OCI-LY1 (cell line): ENCODE data around the gene WDR70.

Experiments used
- H2AFZ ChIP-seq: fragments of 200-600 bp; sonication (generic), shearing (Covaris generic); 2 replicates; pipeline ENCODE4 v1.6.0; 2014; ENCODE audit warnings: antibody characterized with exemption, mild to moderate bottlenecking, low read length
- H3F3A ChIP-seq: fragments of 200-600 bp; sonication (generic), shearing (Covaris generic); 2 replicates; pipeline ENCODE4 v1.6.0; 2014; ENCODE audit warnings: mild to moderate bottlenecking, antibody characterized with exemption, low read length, moderate library complexity; ENCODE audit not compliant: insufficient read depth
- H3K27ac ChIP-seq: fragments of 200-600 bp; sonication (generic); 2 replicates; pipeline ENCODE4 v1.5.1; 2014; ENCODE audit warnings: low read length, mixed run types, mild to moderate bottlenecking, low read depth; ENCODE audit not compliant: poor library complexity, severe bottlenecking
- H3K27me3 ChIP-seq: fragments of 200-600 bp; sonication (generic); 2 replicates; pipeline ENCODE4 v1.6.0; 2014; ENCODE audit warnings: antibody characterized with exemption, mild to moderate bottlenecking, low read length, moderate library complexity; ENCODE audit not compliant: insufficient read depth
- H3K36me3 ChIP-seq: fragments of 200-600 bp; sonication (generic); 2 replicates; pipeline ENCODE4 v1.6.1; 2014; ENCODE audit warnings: mild to moderate bottlenecking, antibody characterized with exemption, low read length, moderate library complexity, mixed read lengths; ENCODE audit not compliant: insufficient read depth
- H3K4me1 ChIP-seq: fragments of 200-600 bp; sonication (generic); 2 replicates; pipeline ENCODE4 v1.5.1; 2014; ENCODE audit warnings: mild to moderate bottlenecking, low read length, moderate library complexity; ENCODE audit not compliant: insufficient read depth, severe bottlenecking
- H3K4me2 ChIP-seq: fragments of 200-600 bp; sonication (generic), shearing (Covaris generic); 2 replicates; pipeline ENCODE4 v1.6.1; 2014; ENCODE audit warnings: low read length
- H3K4me3 ChIP-seq: fragments of 200-600 bp; sonication (generic); 2 replicates; pipeline ENCODE4 v1.5.1; 2014; ENCODE audit warnings: low read length, low read depth, mild to moderate bottlenecking, mixed read lengths; ENCODE audit not compliant: poor library complexity, severe bottlenecking
- H3K79me2 ChIP-seq: fragments of 200-600 bp; shearing (Covaris generic); 2 replicates; pipeline ENCODE4 v1.6.1; 2016; ENCODE audit warnings: mixed run types, low read length, mixed read lengths; ENCODE audit not compliant: insufficient read depth
- H3K9ac ChIP-seq: fragments of 200-600 bp; sonication (generic), shearing (Covaris generic); 2 replicates; pipeline ENCODE4 v1.6.1; 2014; ENCODE audit warnings: mild to moderate bottlenecking, low read length, mixed read lengths
- H3K9me2 ChIP-seq: fragments of 200-600 bp; sonication (generic), shearing (Covaris generic); 2 replicates; pipeline ENCODE4 v1.6.1; 2014; ENCODE audit warnings: low read depth, mild to moderate bottlenecking, low read length, mixed read lengths
- H3K9me3 ChIP-seq: fragments of 200-600 bp; shearing (Covaris generic); 2 replicates; pipeline ENCODE4 v1.6.1; 2014; ENCODE audit warnings: low read length, mixed read lengths
- H4K20me1 ChIP-seq: fragments of 200-600 bp; sonication (generic), shearing (Covaris generic); 2 replicates; pipeline ENCODE4 v1.6.0; 2016; ENCODE audit warnings: mild to moderate bottlenecking, low read length; ENCODE audit not compliant: insufficient read depth
- EZH2 ChIP-seq: fragments of 200-600 bp; sonication (generic), shearing (Covaris generic); IDR thresholded peaks from 2 replicates; pipeline ENCODE4 v1.8.0; 2017; ENCODE audit warnings: borderline replicate concordance, mixed run types, mild to moderate bottlenecking, antibody characterized with exemption, low read length, moderate library complexity, mixed read lengths
- TF ChIP-seq, protein P1 (sequence below): fragments of 200-600 bp; sonication (generic), shearing (Covaris generic); IDR thresholded peaks from 2 replicates; pipeline ENCODE4 v1.5.1; 2017; ENCODE audit warnings: mild to moderate bottlenecking, antibody characterized with exemption, low read length, moderate library complexity, mixed read lengths

Gene WDR70

GRCh38 chr5:37494756-37495155 is 115.6 kb downstream of the WDR70 start:
- Histone ChIP-seq H3K27me3 (no peaks in the 10 kb centered on the region), H4K20me1 (no peaks in the 10 kb centered on the region), H3K9me3 (no peaks in the 10 kb centered on the region), H3K36me3 (no peaks in the 10 kb centered on the region), H3F3A (no peaks in the 10 kb centered on the region), H3K9me2 (no peaks in the 10 kb centered on the region), H3K4me2 (no peak overlapping the region), H3K4me3 (no peak overlapping the region), H3K9ac (no peak overlapping the region), H2AFZ (no peak overlapping the region), H3K4me1 (no peaks in the 10 kb centered on the region), H3K27ac (no peak overlapping the region), H3K79me2 (no peaks in the 10 kb centered on the region)
- TF ChIP-seq, protein P1, sequence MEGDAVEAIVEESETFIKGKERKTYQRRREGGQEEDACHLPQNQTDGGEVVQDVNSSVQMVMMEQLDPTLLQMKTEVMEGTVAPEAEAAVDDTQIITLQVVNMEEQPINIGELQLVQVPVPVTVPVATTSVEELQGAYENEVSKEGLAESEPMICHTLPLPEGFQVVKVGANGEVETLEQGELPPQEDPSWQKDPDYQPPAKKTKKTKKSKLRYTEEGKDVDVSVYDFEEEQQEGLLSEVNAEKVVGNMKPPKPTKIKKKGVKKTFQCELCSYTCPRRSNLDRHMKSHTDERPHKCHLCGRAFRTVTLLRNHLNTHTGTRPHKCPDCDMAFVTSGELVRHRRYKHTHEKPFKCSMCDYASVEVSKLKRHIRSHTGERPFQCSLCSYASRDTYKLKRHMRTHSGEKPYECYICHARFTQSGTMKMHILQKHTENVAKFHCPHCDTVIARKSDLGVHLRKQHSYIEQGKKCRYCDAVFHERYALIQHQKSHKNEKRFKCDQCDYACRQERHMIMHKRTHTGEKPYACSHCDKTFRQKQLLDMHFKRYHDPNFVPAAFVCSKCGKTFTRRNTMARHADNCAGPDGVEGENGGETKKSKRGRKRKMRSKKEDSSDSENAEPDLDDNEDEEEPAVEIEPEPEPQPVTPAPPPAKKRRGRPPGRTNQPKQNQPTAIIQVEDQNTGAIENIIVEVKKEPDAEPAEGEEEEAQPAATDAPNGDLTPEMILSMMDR = no peak
- TF ChIP-seq EZH2 = no peak

DNA sequence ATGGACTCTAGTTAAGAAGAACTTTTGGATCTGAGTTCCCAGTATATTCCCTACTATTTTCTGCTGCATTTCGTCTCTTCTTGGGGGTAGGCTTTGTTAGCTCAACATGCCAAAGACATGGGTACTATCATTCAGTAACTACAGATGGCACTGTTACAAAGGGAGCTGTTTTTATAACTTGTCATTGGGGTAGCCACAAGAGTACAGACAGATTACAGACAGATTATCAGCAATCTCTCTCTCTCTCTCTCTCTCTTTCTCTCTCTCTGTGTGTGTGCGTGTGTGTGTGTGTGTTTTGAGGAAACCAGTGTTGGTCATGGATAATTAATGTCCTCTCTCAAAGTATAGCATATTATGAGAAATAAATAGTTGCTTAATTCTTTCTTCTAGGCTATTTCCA is 116.1 kb downstream of the WDR70 start:
- Histone ChIP-seq H3K36me3 (peaks cover 3% of the 10 kb centered on the region; the same call in 1 of the 2 replicates), H2AFZ (no peak overlapping the region), H3K27ac (no peak overlapping the region), H4K20me1 (no peaks in the 10 kb centered on the region), H3F3A (no peaks in the 10 kb centered on the region), H3K9me2 (no peaks in the 10 kb centered on the region), H3K4me2 (no peak overlapping the region), H3K4me3 (no peak overlapping the region), H3K9me3 (no peaks in the 10 kb centered on the region), H3K27me3 (no peaks in the 10 kb centered on the region), H3K4me1 (no peaks in the 10 kb centered on the region), H3K79me2 (no peaks in the 10 kb centered on the region), H3K9ac (no peak overlapping the region)
- TF ChIP-seq, protein P1 = no peak; the same call in 1 of the 2 replicates
- TF ChIP-seq EZH2 = no peak

GRCh38 chr5:37495668-37496347 is 116.7 kb downstream of the WDR70 start:
- Histone ChIP-seq H3K4me1 (no peaks in the 10 kb centered on the region), H3K9ac (no peak overlapping the region), H3K27ac (no peak overlapping the region), H3K9me3 (no peaks in the 10 kb centered on the region), H3K4me3 (no peak overlapping the region), H3K4me2 (no peak overlapping the region), H3F3A (no peaks in the 10 kb centered on the region), H3K79me2 (no peaks in the 10 kb centered on the region), H3K9me2 (no peaks in the 10 kb centered on the region), H4K20me1 (no peaks in the 10 kb centered on the region), H3K27me3 (no peaks in the 10 kb centered on the region), H3K36me3 (peaks cover 6% of the 10 kb centered on the region; the same call in 1 of the 2 replicates), H2AFZ (no peak overlapping the region)
- TF ChIP-seq, protein P1 = no peak
- no peak for TF ChIP-seq EZH2
